Breast epithelium (tissue), 4 donors: ENCODE data around the gene C14orf39. TPM values are rescaled to one million over a fixed set of nuclear protein-coding genes. Genes with fewer than 3 reads are reported as not detected.

ENCODE experiments used
- DNase-seq, 2 donors: peaks; one replicate each; pipeline ENCODE4 v3.0.0-alpha.2; 2019; ENCODE audit warnings: low spot score in 2 of 2
- H3K27ac ChIP-seq, 2 donors: fragments of 200-600 bp; sonication (generic) in 1 of 2; one replicate each; pipeline ENCODE4 v1.5.1; 2016 to 2019; ENCODE audit warnings: mild to moderate bottlenecking in 1 of 2
- H3K27me3 ChIP-seq, 2 donors: fragments of 200-600 bp; sonication (generic) in 1 of 2; one replicate each; pipeline versions ENCODE4 v1.5.1 to v1.6.0; 2017 to 2019; ENCODE audit warnings: control low read depth in 1 of 2, mild to moderate bottlenecking in 1 of 2
- H3K36me3 ChIP-seq: fragments of 200-600 bp; one replicate; pipeline ENCODE4 v1.5.1; 2019
- H3K4me1 ChIP-seq, 2 donors: fragments of 200-600 bp; sonication (generic); one replicate each; pipeline ENCODE4 v1.5.1; 2016 to 2019; ENCODE audit warnings: control low read depth in 1 of 2
- H3K4me3 ChIP-seq, 3 donors: fragments of 200-600 bp; sonication (generic); 1 replicate in 2 of 3; 2 replicates in 1 of 3; pipeline ENCODE4 v1.5.1; 2016 to 2019; ENCODE audit warnings: mild to moderate bottlenecking in 3 of 3, moderate library complexity in 2 of 3
- H3K9me3 ChIP-seq, 2 donors: fragments of 200-600 bp; sonication (generic) in 1 of 2; one replicate each; pipeline ENCODE4 v1.5.1; 2016 to 2019; ENCODE audit warnings: control low read depth in 1 of 2
- CTCF ChIP-seq, 3 donors: fragments of 450-650 bp; IDR thresholded peaks; one replicate each; pipeline ENCODE4 v1.5.1; 2016 to 2017; ENCODE audit warnings: antibody characterized with exemption in 3 of 3, mild to moderate bottlenecking in 3 of 3, moderate library complexity in 3 of 3
- POLR2A ChIP-seq: fragments of 450-650 bp; IDR thresholded peaks from one replicate; pipeline ENCODE4 v1.6.1; 2016; ENCODE audit warnings: antibody characterized with exemption, mild to moderate bottlenecking, moderate library complexity
- POLR2AphosphoS5 ChIP-seq, 3 donors: sonication (generic); formaldehyde crosslinking; IDR thresholded peaks; one replicate each; pipeline ENCODE4 v1.6.1; 2017; ENCODE audit warnings: antibody characterized with exemption in 3 of 3
- intact Hi-C: fragments of 100-400 bp; cut with DNase I; formaldehyde crosslinking; loops from one replicate; pipeline ENCODE4 v1.15.1; 2023; ENCODE audit warnings: low total_unique reads
- total RNA-seq, 3 donors: library from RNA; depleted of rRNA; stranded (reverse); fragments of >200 nt; gene quantifications; one replicate each; pipeline ENCODE4 v1.1.0, GENCODE V29; 2016

The C14orf39 gene
- total RNA-seq, 3 donors from 2014 or later, result 0.33 to 2.1 TPM; not detected in 1

DNA sequence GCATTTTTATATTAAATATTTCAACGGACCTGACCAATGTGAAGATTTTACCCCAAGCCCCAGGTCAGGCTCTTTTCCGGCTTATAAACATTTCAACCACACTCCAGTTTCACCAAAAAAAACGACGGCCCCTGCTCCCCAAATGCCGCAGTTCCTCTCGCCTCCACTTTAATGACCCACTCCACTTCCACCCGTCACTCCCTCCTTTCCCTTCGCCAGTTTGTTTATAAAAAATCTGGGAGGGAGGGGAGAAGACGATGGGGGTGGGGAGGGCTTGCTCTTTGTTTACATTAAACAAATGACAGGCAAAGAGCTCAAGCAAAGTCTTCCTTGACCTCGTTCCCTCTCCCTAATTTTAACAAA, 28.5 kb upstream of the C14orf39 start:
- H3K4me3 ChIP-seq, result peak overlapping the region; percentile 26 to 68 (median 43)
- H3K36me3 ChIP-seq, result no peaks in the 10 kb centered on the region
- intact Hi-C loops, result loop anchor here (5.0 kb wide), 1 partner anchor 197 kb away; no protein-coding TSS in a partner anchor
- peaks cover 4 to 9% of the 10 kb centered on the region in 2 donors for H3K4me1 ChIP-seq
- TF ChIP-seq CTCF (IDR thresholded peaks at IDR 0.05), result no peak
- TF ChIP-seq POLR2AphosphoS5 (IDR thresholded peaks at IDR 0.05), result no peak
- TF ChIP-seq POLR2A, result no peak
- H3K27me3 ChIP-seq, result peaks cover 4 to 79% of the 10 kb centered on the region in 2 donors
- no peak for DNase-seq
- no peak overlapping the region for H3K27ac ChIP-seq
- H3K9me3 ChIP-seq, result peaks cover 0 to 9% of the 10 kb centered on the region in 2 donors

GRCh38 chr14:60512973-60513571, 27.2 kb upstream of the C14orf39 start:
- Histone ChIP-seq H3K27me3 (peaks cover 7 to 92% of the 10 kb centered on the region in 2 donors), H3K4me3 (no peak overlapping the region), H3K9me3 (peaks cover 0 to 9% of the 10 kb centered on the region in 2 donors), H3K27ac (no peak overlapping the region), H3K4me1 (peaks cover 4 to 9% of the 10 kb centered on the region in 2 donors), H3K36me3 (no peaks in the 10 kb centered on the region)
- TF ChIP-seq POLR2A (no peak), CTCF (IDR thresholded peaks at IDR 0.05) (no peak), POLR2AphosphoS5 (IDR thresholded peaks at IDR 0.05) (no peak)
- DNase-seq, result no peak
- intact Hi-C loops, result loop anchor here (5.0 kb wide), 1 partner anchor 196 kb away; no protein-coding TSS in a partner anchor

DNA sequence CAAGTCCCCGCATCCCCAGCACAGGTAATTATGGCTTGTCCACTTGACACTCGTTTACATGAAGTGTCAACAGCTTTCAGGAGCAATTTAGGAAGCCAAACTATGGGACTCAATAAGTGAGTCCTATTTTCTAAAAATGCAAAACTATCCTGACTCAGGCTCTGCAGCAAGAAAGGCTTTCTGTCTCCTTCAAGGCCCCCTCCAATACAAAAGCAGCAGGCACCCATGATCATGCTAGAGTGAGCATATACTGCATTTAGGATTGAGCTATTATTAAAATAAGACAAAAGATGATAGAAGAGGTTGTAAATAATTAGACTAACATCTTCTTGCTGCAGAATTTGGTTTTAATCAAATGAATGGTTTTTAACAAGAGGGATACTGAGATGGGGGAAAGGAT, 26.3 kb upstream of the C14orf39 start:
- TF ChIP-seq CTCF (IDR thresholded peaks at IDR 0.05) (no peak), POLR2A (no peak), POLR2AphosphoS5 (IDR thresholded peaks at IDR 0.05) (no peak)
- H3K9me3 ChIP-seq, result peaks cover 0 to 9% of the 10 kb centered on the region in 2 donors
- no peak overlapping the region for H3K4me3 ChIP-seq
- no peak for DNase-seq
- intact Hi-C loops, result loop anchor here (5.0 kb wide), 1 partner anchor 195 kb away; no protein-coding TSS in a partner anchor
- no peak overlapping the region for H3K27ac ChIP-seq
- H3K27me3 ChIP-seq, result peaks cover 7 to 99% of the 10 kb centered on the region in 2 donors
- peaks cover 4 to 9% of the 10 kb centered on the region in 2 donors for H3K4me1 ChIP-seq
- no peaks in the 10 kb centered on the region for H3K36me3 ChIP-seq

DNA sequence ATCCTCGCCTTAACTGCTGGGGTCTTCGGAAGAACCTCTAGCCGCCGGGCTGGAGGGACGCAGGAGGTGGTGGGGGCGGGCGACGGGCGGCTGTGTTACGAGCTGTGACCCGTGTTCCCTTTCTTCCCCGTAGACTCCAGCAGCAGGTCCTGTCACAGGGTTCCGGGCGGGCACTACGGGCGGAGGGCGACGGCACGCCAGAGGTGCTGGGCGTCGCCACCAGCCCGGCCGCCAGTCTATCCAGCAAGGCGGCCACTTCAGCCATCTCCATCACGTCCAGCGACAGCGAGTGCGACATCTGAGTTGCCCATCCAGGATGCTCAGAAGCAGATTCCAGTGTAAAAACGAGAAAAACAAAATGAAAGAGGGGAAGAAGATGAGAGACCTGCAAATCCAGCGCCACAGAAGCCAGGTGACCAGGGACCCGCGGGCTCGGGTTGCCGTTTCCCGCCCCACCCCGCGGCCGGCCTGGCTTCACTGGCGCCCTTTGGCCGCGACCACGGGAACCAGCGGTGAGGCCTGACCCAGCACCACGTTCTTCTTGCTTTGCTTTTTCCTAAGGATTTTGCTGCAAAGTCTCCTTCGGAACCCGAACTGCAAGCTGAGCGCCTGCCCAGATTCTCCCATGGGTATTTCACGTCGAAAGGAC, 25.2 kb upstream of the C14orf39 start:
- Histone ChIP-seq H3K4me1 (peaks cover 4 to 9% of the 10 kb centered on the region in 2 donors), H3K27ac (no peak overlapping the region), H3K27me3 (peaks cover 7 to 100% of the 10 kb centered on the region in 2 donors), H3K4me3 (peak overlapping the region in 1 of 3 donors; percentile 49), H3K36me3 (no peaks in the 10 kb centered on the region), H3K9me3 (peaks cover 0 to 4% of the 10 kb centered on the region in 2 donors)
- no peak for DNase-seq
- TF ChIP-seq CTCF (IDR thresholded peaks at IDR 0.05) (no peak), POLR2A (no peak), POLR2AphosphoS5 (IDR thresholded peaks at IDR 0.05) (no peak)
- intact Hi-C loops, result loop anchor here (5.0 kb wide), 1 partner anchor 194 kb away; no protein-coding TSS in a partner anchor
